Measurements from ENCODE around the gene GPR107.

- TF ChIP-seq, protein P1, sequence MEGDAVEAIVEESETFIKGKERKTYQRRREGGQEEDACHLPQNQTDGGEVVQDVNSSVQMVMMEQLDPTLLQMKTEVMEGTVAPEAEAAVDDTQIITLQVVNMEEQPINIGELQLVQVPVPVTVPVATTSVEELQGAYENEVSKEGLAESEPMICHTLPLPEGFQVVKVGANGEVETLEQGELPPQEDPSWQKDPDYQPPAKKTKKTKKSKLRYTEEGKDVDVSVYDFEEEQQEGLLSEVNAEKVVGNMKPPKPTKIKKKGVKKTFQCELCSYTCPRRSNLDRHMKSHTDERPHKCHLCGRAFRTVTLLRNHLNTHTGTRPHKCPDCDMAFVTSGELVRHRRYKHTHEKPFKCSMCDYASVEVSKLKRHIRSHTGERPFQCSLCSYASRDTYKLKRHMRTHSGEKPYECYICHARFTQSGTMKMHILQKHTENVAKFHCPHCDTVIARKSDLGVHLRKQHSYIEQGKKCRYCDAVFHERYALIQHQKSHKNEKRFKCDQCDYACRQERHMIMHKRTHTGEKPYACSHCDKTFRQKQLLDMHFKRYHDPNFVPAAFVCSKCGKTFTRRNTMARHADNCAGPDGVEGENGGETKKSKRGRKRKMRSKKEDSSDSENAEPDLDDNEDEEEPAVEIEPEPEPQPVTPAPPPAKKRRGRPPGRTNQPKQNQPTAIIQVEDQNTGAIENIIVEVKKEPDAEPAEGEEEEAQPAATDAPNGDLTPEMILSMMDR (IDR thresholded peaks at IDR 0.05): no peak
- TF ChIP-seq POLR2A (IDR thresholded peaks at IDR 0.05): no peak
Observed at GRCh38 chr9:130027533-130028365, 26.0 kb upstream of the GPR107 start.

Measured in right lobe of liver (tissue), 4 donors.